Measurements from ENCODE around the gene EIPR1.

EIPR1 gene

GRCh38 chr2:3267869-3268704 is 109.5 kb downstream of the EIPR1 start:
- DNase-seq (ENCODE audit: low read depth) = no peak

- DNase-seq (ENCODE audit: low read depth) = no peak
Observed at GRCh38 chr2:3266925-3267867, 110.4 kb downstream of the EIPR1 start.

- DNase-seq (ENCODE audit: low read depth) = no peak
Observed at GRCh38 chr2:3265981-3266924, 111.4 kb downstream of the EIPR1 start.

- DNase-seq (ENCODE audit: low read depth) = no peak
Observed at GRCh38 chr2:3265471-3265870, 112.1 kb downstream of the EIPR1 start.

- no peak for DNase-seq (ENCODE audit: low read depth)
Observed at GRCh38 chr2:3264010-3264744, 113.4 kb downstream of the EIPR1 start.

- no peak for DNase-seq (ENCODE audit: low read depth)
Observed at GRCh38 chr2:3263487-3263886, 114.1 kb downstream of the EIPR1 start.

GRCh38 chr2:3262437-3263388 is 114.9 kb downstream of the EIPR1 start:
- no peak for DNase-seq (ENCODE audit: low read depth)

GRCh38 chr2:3261511-3261910 is 116.1 kb downstream of the EIPR1 start:
- no peak for DNase-seq (ENCODE audit: low read depth)

GRCh38 chr2:3260959-3261358 is 116.7 kb downstream of the EIPR1 start:
- no peak for DNase-seq (ENCODE audit: low read depth)

GRCh38 chr2:3257826-3258225 is 119.8 kb downstream of the EIPR1 start:
- no peak for DNase-seq (ENCODE audit: low read depth)

- peak; percentile 27 for DNase-seq (ENCODE audit: low read depth)
Observed at GRCh38 chr2:3257166-3257565, 120.5 kb downstream of the EIPR1 start.

GRCh38 chr2:3256605-3257004 is 121.0 kb downstream of the EIPR1 start:
- DNase-seq (ENCODE audit: low read depth) = no peak

GRCh38 chr2:3256157-3256556 is 121.5 kb downstream of the EIPR1 start:
- DNase-seq (ENCODE audit: low read depth) = no peak

- no peak for DNase-seq (ENCODE audit: low read depth)
Observed at GRCh38 chr2:3254442-3254941, 123.1 kb downstream of the EIPR1 start.

GRCh38 chr2:3253913-3254441 is 123.6 kb downstream of the EIPR1 start:
- DNase-seq (ENCODE audit: low read depth) = no peak

- DNase-seq (ENCODE audit: low read depth) = no peak
Observed at GRCh38 chr2:3251946-3252345, 125.7 kb downstream of the EIPR1 start.

- DNase-seq (ENCODE audit: low read depth) = no peak
Observed at GRCh38 chr2:3249476-3249962, 128.1 kb downstream of the EIPR1 start.

- no peak for DNase-seq (ENCODE audit: low read depth)
Observed at GRCh38 chr2:3248754-3249475, 128.7 kb downstream of the EIPR1 start.
